Measurements from ENCODE around the gene KCNJ16. TPM values are rescaled to one million over a fixed set of nuclear protein-coding genes. Genes with fewer than 3 reads are reported as not detected.

KCNJ16 gene
- total RNA-seq, 4 donors from 2014 or later: 0.49 to 0.66 (median 0.51) TPM; not detected in 1

- TF ChIP-seq CTCF (IDR thresholded peaks at IDR 0.05; ENCODE audit: low read depth): no peak
Observed at GRCh38 chr17:70116919-70117318, 41.9 kb downstream of the KCNJ16 start.

GRCh38 chr17:70119545-70119944 is 44.5 kb downstream of the KCNJ16 start:
- no peak for TF ChIP-seq CTCF (IDR thresholded peaks at IDR 0.05; ENCODE audit: low read depth)

GRCh38 chr17:70119983-70120382 is 45.0 kb downstream of the KCNJ16 start:
- no peak for TF ChIP-seq CTCF (IDR thresholded peaks at IDR 0.05; ENCODE audit: low read depth)

GRCh38 chr17:70120425-70120824 is 45.4 kb downstream of the KCNJ16 start:
- TF ChIP-seq CTCF (IDR thresholded peaks at IDR 0.05; ENCODE audit: low read depth): no peak

- no peak for TF ChIP-seq CTCF (IDR thresholded peaks at IDR 0.05; ENCODE audit: low read depth)
Observed at GRCh38 chr17:70121126-70121525, 46.1 kb downstream of the KCNJ16 start.

GRCh38 chr17:70123193-70123592 is 48.2 kb downstream of the KCNJ16 start:
- TF ChIP-seq CTCF (IDR thresholded peaks at IDR 0.05; ENCODE audit: low read depth): no peak

- TF ChIP-seq CTCF (IDR thresholded peaks at IDR 0.05; ENCODE audit: low read depth): no peak
Observed at GRCh38 chr17:70124723-70125122, 49.7 kb downstream of the KCNJ16 start.

All from subcutaneous adipose tissue (tissue), 4 donors.